GM19438 (cell line): ENCODE results near the gene PEPD.

ENCODE experiments used
- ATAC-seq: cut with Tn5 transposase; IDR thresholded peaks from one replicate; pipeline ENCODE4 v1.9.1; 2021; ENCODE audit warnings: low read depth; ENCODE audit not compliant: unreplicated experiment

PEPD gene

DNA sequence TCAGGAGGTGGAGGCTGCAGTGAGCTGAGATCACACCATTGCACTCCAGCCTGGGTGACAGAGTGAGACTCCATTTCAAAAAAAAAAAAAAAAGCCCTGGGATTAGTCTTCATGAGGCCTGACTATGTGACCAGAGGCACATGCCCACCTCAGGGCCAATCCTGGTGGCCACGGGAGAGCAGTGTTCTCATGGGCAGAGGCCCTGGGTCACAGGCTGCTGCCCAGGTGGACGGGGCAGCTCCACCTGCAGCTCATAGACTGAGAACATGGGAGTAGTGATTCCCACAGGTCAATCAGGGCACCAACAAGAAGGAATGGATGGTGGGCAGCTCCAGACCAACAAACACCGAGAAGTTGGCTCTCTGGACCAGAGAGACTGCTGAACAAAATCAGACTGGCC lies 26.1 kb upstream of the PEPD start:
- no peak for ATAC-seq

GRCh38 chr19:33546656-33547055 lies 25.1 kb upstream of the PEPD start:
- no peak for ATAC-seq

GRCh38 chr19:33545217-33545981 lies 23.8 kb upstream of the PEPD start:
- no peak for ATAC-seq

DNA sequence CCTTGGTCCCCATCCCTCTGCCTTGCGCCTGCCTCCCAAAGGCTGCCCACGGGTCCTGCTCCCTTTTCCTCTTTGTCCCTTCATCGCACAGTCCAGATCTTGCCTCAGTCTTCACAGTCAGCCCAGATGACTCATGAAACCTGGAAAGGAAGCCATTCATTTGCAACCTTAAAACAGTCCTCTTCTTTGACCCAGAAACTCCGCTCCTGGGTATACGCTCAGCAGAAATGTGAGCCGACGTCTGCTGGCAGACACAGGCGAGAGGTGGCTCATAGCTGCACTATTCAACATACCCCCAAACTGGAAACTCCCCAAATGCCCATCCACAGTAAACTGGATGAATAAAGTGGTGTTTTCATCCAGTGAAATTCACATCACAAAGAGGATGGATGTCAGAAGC lies 13.6 kb upstream of the PEPD start:
- ATAC-seq: no peak

GRCh38 chr19:33532859-33533460 lies 11.4 kb upstream of the PEPD start:
- no peak for ATAC-seq

- no peak for ATAC-seq
These were observed 9.3 kb upstream of the PEPD start for GRCh38 chr19:33530842-33531241.

GRCh38 chr19:33530296-33530695 lies 8.7 kb upstream of the PEPD start:
- no peak for ATAC-seq

DNA sequence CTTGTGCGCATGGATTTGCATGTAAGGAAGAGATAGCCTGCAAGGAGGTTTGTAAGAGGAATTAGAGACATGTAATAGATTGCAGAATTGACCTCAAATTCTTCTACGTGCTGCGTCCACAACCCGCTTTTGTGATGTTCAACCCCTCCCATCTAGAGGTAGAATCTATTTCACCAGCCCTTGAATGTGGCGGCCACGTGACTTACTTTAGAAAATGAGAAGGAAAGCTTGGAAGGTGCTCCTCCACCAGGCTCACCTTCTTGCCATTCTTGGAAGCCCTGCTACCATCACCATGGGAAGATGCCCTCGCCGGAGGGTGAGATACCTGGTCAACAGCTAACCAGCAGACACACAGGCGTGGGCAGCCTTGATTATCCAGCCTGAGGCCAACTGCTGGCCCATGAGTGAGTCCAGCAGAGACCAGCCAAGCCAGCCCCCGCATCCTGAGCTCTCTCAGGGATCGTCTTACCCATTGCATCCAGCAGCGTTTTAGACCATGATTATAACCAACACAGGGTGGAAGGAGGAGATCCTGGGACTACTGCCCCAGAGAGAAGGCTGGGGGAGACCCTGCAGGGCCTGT lies 7.6 kb upstream of the PEPD start:
- no peak for ATAC-seq

DNA sequence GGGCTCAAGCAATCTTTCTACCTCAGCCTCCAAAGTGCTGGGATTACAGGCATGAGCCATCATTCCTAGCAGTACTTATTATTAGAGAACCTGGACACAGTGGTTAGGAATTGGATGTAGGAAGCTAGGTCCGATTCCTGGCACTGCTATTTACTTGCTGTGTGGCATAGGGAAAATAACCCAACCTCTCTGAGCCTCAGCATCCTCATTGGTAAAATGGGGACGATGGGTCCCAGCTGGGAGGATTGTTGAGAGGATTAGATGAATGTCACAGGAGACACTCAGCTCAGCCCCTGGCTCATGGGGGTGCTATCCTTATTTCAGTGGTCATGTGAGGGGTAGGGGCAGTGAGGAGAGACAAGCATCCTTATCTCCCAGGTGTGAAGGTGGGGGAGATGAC lies 6.8 kb upstream of the PEPD start:
- no peak for ATAC-seq

GRCh38 chr19:33527125-33527524 lies 5.5 kb upstream of the PEPD start:
- ATAC-seq: no peak

- no peak for ATAC-seq
These were observed 2.6 kb upstream of the PEPD start for GRCh38 chr19:33524024-33524664.

DNA sequence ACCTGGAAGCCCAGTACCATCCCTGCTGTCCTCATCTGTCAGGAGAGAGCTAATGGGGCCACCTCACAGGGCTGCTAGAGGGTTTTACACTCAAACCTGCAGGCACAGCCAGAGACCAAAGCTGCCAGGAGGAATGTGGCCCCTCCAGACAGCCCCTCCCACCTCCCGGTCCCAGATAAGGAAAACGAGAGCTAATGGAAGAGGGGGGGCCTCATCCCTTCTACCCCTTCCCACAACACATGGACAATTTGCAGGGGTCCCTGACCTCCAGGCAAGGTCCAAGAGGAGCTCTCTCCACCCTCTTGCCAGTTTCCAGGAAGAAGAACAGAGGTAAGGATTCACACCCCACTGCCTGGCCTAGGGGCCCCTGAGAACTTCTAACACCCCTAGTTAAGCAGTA lies 1.6 kb upstream of the PEPD start:
- ATAC-seq: no peak

GRCh38 chr19:33522371-33522662 lies 726 bp upstream of the PEPD start:
- ATAC-seq: no peak

GRCh38 chr19:33520844-33521479 lies 629 bp downstream of the PEPD start:
- ATAC-seq: no peak

DNA sequence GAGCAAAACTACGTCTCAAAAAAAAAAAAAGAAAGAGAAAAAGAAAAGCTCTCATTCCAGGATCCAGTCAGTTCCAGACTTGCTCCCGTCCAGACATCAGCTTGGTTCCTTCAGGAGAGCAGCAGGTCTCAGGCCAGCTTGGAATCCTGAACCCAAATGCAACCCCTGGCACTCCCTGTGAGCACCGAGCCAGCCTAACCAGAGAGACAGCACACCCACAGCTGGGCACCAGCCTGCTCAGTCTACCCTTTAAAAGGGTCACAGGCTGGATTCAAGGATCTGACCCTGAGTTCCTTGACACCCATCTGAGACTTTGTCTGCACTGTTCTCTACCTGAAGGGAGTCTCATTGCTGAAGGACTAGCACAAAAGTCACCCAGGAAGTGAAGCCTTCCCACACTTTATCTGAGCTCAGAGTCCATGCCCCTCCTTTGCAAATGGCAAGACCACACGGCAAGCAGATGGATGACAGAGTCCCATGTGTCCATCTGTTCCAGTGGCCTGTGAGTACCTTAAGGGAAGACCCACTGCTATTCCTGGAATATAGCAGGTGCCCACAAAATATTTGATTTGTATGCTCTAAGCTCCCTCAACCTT lies 1.4 kb downstream of the PEPD start:
- no peak for ATAC-seq

GRCh38 chr19:33519416-33519815 lies 2.2 kb downstream of the PEPD start:
- no peak for ATAC-seq

DNA sequence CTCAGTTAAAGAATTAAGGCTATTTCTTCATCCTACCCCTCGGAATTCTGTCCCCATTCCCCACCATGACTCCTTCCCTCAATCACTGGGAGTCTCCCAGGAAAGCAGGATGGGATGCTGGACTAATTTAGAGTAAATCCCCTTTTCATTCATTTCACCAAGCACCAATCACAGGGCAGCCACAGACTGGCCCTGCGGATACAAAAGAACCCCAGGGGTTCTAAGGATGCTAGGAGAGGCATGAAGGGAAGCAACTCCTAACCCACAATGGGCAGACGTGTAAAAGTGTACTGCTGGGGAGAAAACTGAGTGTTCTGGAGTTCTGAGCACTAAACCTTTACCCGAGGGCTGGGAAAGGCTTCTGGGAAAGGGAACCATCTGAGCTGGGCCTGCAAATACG lies 3.0 kb downstream of the PEPD start:
- ATAC-seq: no peak

GRCh38 chr19:33517922-33518321 lies 3.7 kb downstream of the PEPD start:
- ATAC-seq: no peak

GRCh38 chr19:33515921-33516320 lies 5.7 kb downstream of the PEPD start:
- ATAC-seq: no peak

- no peak for ATAC-seq
These were observed 6.6 kb downstream of the PEPD start for GRCh38 chr19:33514885-33515551.
